T-helper 1 cell (primary cell): Measurements from ENCODE around the gene HIBADH.
"Not testable (repeated sequence)": the region's sequence is repeated elsewhere in the genome, so short reads cannot be mapped to it uniquely, and the experiment has no call there.

Experiments
- DNase-seq, 5 donors: peaks; one replicate each; pipeline ENCODE4 v3.0.0-alpha.2; 2012 to 2020

HIBADH gene

GRCh38 chr7:27678617-27679260 is 16.1 kb upstream of the HIBADH start:
- no peak for DNase-seq

- DNase-seq: no peak
Observed at GRCh38 chr7:27677912-27678612, 15.4 kb upstream of the HIBADH start.

GRCh38 chr7:27674126-27674525 is 11.4 kb upstream of the HIBADH start:
- not testable (repeated sequence) for DNase-seq

- no peak for DNase-seq
Observed at GRCh38 chr7:27671675-27672074, 9.0 kb upstream of the HIBADH start.

- DNase-seq: no peak
Observed at GRCh38 chr7:27670676-27671075, 8.0 kb upstream of the HIBADH start.

- no peak for DNase-seq
Observed at GRCh38 chr7:27670177-27670576, 7.5 kb upstream of the HIBADH start.

- DNase-seq: no peak
Observed at GRCh38 chr7:27665531-27665930, 2.8 kb upstream of the HIBADH start.

- no peak for DNase-seq
Observed at GRCh38 chr7:27663989-27664331, 1.3 kb upstream of the HIBADH start.

- peak in 1 of 5 donors; percentile 12 for DNase-seq
Observed at GRCh38 chr7:27661811-27662489, 733 bp downstream of the HIBADH start.

GRCh38 chr7:27656724-27657123 is 6.0 kb downstream of the HIBADH start:
- no peak for DNase-seq

- no peak for DNase-seq
Observed at GRCh38 chr7:27655184-27655583, 7.5 kb downstream of the HIBADH start.

- DNase-seq: no peak
Observed at GRCh38 chr7:27652518-27652917, 10.2 kb downstream of the HIBADH start.

- DNase-seq: no peak
Observed at GRCh38 chr7:27651702-27652101, 11.0 kb downstream of the HIBADH start.

- no peak for DNase-seq
Observed at GRCh38 chr7:27650283-27650682, 12.4 kb downstream of the HIBADH start.

GRCh38 chr7:27647489-27647888 is 15.2 kb downstream of the HIBADH start:
- DNase-seq: no peak

- no peak for DNase-seq
Observed at GRCh38 chr7:27647046-27647445, 15.6 kb downstream of the HIBADH start.

- DNase-seq: no peak
Observed at GRCh38 chr7:27642271-27642670, 20.4 kb downstream of the HIBADH start.

GRCh38 chr7:27641581-27642230 is 21.0 kb downstream of the HIBADH start:
- no peak for DNase-seq

- no peak for DNase-seq
Observed at GRCh38 chr7:27640884-27641574, 21.7 kb downstream of the HIBADH start.

- no peak for DNase-seq
Observed at GRCh38 chr7:27639851-27640250, 22.8 kb downstream of the HIBADH start.

- DNase-seq: not testable (repeated sequence)
Observed at GRCh38 chr7:27639048-27639447, 23.6 kb downstream of the HIBADH start.

GRCh38 chr7:27636326-27637006 is 26.2 kb downstream of the HIBADH start:
- DNase-seq: no peak
